ENCODE data around the gene DDX6.

DNA sequence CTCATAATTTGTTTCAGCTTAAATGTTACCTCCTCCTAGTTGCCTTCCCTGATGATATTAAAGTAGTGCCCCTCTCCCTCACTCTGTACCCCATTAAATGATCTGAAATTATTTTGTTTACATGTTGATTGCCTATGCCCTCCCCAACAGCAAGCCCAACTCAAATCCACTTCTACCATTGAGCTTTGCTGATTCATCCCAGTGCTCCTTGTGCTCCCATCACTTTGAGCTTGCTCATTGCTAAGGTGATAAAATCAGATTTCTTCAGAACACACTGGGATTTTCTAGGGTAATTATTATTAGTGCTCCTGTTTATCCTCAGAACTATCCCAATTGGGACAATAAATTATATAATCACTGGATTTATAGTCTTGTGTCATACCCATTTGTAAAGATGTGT, 8.4 kb upstream of the DDX6 start:
- TF ChIP-seq, protein P1, sequence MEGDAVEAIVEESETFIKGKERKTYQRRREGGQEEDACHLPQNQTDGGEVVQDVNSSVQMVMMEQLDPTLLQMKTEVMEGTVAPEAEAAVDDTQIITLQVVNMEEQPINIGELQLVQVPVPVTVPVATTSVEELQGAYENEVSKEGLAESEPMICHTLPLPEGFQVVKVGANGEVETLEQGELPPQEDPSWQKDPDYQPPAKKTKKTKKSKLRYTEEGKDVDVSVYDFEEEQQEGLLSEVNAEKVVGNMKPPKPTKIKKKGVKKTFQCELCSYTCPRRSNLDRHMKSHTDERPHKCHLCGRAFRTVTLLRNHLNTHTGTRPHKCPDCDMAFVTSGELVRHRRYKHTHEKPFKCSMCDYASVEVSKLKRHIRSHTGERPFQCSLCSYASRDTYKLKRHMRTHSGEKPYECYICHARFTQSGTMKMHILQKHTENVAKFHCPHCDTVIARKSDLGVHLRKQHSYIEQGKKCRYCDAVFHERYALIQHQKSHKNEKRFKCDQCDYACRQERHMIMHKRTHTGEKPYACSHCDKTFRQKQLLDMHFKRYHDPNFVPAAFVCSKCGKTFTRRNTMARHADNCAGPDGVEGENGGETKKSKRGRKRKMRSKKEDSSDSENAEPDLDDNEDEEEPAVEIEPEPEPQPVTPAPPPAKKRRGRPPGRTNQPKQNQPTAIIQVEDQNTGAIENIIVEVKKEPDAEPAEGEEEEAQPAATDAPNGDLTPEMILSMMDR (IDR thresholded peaks at IDR 0.05; ENCODE audit: low read length), result no peak
- no peak for TF ChIP-seq EZH2 (IDR thresholded peaks at IDR 0.05; ENCODE audit: borderline replicate concordance, low read length)

Data from OCI-LY1 (cell line).